Effector CD4-positive, alpha-beta T cell (primary cell): ENCODE data around the gene PMFBP1.

Source experiments
- DNase-seq: peaks from one replicate; pipeline ENCODE4 v3.0.0-alpha.2; 2020

Gene PMFBP1

DNA sequence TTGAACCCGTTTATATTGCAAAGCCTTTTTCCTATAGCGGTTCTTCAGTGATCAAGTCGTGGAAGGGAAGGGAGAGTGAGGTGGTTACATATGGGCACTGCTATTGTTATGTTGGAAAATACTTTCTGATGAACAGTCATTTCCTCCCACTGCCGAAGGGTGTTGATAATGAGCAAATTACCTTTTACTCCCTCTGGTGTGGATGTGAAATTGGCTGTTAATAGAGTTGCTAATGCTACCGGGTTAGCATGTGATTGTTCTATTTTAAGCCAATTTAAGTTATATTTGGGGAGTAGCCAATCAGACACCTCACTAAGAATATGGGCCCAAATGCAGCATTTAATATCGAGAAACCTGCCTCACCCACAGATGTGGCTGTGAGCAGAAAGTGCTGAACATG lies 15.6 kb upstream of the PMFBP1 start:
- DNase-seq, result no peak

DNA sequence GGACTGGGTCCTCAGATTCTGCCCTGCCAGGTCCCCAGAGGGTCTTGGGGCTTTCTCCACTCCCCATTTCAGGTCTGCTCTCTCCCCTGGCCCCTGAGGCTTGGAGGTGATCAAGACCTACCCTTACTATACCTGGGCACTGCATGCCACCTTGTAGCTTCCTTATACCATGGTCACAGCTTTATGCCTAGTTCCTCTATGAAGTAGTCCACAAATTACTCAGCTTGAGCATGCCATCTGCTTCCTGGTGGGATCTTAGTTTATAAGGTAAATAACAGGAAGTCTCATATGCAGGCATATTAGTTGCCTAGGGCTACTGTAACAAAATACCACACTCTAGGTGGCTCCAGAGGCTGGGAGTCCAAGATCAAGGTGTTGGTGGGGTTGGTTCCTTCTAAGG lies 11.0 kb upstream of the PMFBP1 start:
- no peak for DNase-seq

GRCh38 chr16:72179204-72179970 lies 7.4 kb upstream of the PMFBP1 start:
- DNase-seq, result no peak

GRCh38 chr16:72174726-72175125 lies 2.8 kb upstream of the PMFBP1 start:
- DNase-seq, result no peak

DNA sequence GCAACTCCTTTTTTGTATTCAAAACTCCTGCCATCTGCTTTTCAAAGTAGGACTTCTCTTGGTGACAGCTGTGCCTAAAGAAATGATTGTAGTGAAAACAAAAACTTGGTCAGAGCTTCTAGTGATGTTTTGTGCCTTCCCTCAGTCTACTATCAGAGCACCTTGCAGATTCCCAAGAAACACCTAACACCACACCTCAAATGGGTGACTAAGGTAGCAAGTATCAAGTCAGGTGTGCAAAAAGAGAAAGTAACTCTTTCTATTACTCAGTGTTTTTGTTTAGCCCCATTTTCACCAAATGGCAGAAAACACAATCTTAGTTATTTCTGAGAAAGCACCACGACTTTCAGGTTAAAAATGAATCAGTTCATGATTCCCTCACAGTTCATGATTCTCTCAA lies 2.0 kb upstream of the PMFBP1 start:
- DNase-seq, result no peak

- DNase-seq, result no peak
These were observed 719 bp downstream of the PMFBP1 start for GRCh38 chr16:72171236-72171635.

GRCh38 chr16:72169708-72170107 lies 2.2 kb downstream of the PMFBP1 start:
- no peak for DNase-seq

GRCh38 chr16:72168365-72168764 lies 3.6 kb downstream of the PMFBP1 start:
- no peak for DNase-seq

DNA sequence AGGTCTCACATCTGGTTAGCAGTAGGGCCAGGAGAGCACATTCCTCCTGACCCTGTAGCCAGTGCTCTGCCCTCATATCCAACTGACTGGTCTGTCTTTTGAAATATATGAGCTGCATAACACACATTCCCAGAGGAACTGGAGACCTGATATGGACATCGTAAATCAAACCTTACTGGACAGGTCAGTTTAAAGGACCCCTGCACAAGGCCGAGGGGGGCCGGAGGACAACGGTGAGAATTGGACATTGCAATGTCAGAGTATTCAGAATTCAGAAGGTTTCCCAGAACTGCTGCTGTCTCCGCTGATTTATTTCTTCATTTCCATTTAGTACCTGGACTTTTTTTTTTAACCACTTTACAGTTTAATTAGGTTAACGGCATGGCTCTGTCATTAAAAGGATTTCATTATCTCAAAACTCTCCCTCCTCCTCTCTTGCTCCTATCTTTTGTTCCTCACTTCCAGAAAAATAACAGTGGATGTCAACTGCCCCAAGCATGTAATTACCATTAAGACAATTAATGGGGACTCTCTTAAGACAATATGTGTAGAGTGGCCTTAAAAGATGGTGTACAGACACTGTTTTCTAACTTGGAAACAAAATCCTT lies 4.9 kb downstream of the PMFBP1 start:
- DNase-seq, result no peak

DNA sequence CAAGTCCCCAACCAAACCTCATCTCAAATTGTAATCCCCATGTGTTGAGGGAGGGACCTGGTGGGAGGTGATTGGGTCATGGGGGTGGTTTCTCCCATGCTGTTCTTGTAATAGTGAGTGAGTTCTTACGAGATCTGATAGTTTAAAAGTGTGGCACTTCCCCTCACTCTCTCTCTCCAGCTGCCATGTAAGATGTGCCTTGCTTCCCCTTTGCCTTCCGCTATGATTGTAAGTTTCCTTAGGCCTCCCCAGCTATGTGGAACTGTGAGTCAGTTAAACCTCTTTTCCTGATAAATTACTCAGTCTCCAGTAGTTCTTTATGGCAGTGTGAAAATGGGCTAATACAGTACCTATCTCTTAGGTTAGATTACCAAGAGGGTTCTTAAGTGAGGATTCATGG lies 5.8 kb downstream of the PMFBP1 start:
- no peak for DNase-seq

DNA sequence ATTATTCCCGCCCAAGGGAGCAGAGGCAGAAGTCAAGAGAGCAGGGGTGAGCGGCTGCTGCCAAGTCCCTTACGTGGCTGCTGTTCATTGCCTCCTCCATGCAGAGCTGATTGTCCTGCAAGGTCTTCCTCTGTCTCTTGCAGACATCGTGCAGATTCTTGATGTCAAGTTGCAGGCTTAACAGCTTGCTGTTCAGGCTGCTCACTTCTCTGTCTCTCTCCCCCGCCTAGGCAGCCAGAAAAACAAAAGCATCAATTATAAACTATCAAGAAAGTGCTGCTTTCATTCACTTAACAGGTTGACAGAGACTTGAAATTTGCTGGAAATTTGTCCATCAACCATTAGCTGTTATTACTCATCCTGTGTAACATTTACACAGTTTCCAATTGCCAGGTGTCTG lies 7.3 kb downstream of the PMFBP1 start:
- no peak for DNase-seq

GRCh38 chr16:72162105-72162692 lies 9.8 kb downstream of the PMFBP1 start:
- no peak for DNase-seq

- DNase-seq, result no peak
These were observed 12.2 kb downstream of the PMFBP1 start for GRCh38 chr16:72159801-72160200.

DNA sequence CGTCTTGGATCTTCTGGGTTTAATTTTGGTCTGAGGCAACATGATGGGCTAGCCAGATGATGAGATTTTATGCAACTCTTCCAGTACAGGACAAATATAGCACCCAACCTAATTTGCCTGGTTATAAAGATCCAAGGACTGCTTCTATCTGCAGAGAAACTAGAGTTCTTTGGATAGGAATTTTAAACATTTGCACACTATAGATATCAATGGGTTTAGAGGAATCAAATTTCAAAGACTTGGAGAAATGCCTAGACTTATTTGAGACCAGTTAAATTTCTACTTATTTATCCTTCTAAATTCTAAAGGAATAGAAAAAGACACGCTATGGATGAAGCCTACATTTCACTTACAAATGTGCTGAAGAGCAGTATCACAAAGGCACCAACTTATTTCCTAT lies 12.6 kb downstream of the PMFBP1 start:
- no peak for DNase-seq

- DNase-seq, result no peak
These were observed 22.1 kb downstream of the PMFBP1 start for GRCh38 chr16:72149676-72150464.

DNA sequence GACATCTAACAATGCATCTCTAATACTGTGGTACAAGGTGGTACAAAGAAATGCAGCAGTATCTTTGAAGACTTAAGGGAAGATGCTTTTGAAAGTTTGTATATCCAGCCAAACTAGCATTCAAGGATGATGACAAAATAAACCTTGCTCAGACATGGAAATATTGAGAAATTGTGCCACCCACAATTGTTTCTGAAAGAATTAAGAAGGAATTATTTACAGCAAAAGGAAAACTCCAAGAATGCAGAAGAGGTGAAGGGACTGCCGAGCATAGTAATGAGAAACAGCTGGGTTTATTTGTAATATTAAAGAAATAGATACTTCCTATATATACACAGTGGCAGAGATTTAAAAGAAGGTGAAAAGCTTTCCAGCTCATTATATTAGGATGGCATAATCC lies 29.5 kb downstream of the PMFBP1 start:
- no peak for DNase-seq

DNA sequence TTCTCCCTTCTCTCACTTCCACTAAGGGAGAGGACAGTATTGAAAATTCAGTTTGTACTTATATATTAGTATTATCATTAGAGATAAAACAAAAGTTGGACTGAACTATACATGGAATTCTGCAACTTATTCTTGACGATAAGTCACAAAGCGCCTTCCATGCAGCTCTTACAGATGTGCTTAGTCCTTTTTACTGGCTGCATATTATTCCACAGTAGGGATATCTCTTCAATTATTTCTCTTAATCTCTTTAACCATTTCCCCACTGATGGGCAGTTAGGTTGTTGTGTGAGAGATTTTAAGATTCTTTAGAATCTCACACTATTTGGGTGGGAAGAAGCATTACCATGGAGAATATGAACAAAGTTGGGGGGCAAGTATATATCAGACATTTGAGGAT lies 32.0 kb downstream of the PMFBP1 start:
- DNase-seq, result no peak

GRCh38 chr16:72138064-72138572 lies 33.8 kb downstream of the PMFBP1 start:
- no peak for DNase-seq

DNA sequence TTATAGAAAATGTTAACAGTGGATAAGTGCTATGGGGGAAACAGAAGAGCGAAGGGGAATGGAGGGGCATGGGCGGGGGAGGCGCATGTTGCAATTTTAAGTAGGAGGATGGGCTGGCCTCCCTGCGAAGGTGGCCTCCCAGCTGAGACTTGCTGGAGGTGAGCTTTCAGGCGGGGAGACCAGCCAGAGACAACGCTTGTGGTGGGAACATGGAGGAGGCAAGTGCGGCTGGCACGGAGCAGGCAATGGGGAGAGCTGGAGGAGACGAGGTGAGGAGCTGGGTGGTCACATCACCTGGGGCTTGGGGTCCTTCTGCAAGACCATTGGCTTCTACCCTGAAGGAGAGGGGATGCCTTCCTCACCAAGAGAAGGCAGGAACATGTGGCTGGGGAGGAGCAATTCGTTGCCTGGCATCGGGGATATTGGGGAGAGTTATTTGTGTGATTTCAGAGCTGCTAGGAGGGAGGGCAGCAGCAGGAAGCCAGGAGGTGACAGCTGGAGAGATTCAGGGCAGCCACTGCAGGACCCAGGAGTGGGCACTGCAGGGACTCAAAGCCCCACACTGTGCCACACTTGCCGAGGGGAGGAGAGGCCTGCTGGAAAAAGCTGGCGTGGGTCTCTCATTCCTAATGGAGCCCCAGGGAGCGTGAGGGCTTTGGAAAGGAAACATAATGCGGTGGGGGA lies 34.4 kb downstream of the PMFBP1 start:
- no peak for DNase-seq

GRCh38 chr16:72134507-72134906 lies 37.4 kb downstream of the PMFBP1 start:
- no peak for DNase-seq

- DNase-seq, result no peak
These were observed 39.2 kb downstream of the PMFBP1 start for GRCh38 chr16:72132726-72133125.

DNA sequence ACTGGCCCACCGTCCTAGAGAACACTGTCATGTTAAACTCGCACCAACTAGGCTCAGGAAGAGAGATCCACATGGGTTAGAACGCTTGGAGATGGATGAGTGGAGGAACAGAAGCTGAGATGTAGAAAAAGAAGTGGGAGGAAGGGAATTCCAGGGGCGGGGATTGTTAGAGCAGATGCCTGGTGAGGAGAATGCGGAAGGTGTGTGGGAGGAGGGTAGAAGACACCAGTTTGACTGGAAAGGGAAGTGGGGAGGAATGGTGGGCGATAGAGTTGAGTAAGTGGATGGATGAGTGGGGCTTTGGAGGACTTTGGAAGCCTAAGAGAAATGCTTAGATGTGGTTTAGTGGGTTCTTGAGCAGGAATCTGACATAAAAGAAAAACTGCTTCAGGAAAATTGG lies 40.9 kb downstream of the PMFBP1 start:
- no peak for DNase-seq
